COR-L47 (cell line): ENCODE measurements around the gene PTPRK.

ENCODE experiments used
- DNase-seq: peaks from one replicate; lab custom pipeline; 2025; lab: John Stamatoyannopoulos, UW

Gene PTPRK

GRCh38 chr6:128131036-128131435, 389.4 kb downstream of the PTPRK start:
- DNase-seq: no peak

GRCh38 chr6:128129679-128130078, 390.7 kb downstream of the PTPRK start:
- DNase-seq: no peak

- DNase-seq: no peak
Observed at GRCh38 chr6:128127650-128128049, 392.7 kb downstream of the PTPRK start.

DNA sequence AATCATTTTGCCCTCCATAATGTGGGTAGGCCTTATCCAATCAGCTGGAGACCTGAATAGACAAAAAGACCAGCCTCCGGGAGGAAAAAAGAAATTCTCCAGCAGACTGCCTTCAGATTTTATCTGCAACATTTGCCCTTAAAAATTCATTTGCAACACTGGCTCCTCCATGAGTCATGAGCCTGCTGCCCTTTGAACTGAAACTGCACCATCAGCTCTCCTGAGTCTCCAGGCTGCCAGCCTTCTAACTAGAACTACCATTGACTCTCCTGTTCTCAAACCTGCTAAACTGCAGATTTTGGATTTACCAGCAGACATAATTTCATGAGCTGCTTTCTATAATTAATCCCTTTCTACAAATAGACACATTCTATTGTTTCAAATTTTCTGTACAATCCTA, 395.7 kb downstream of the PTPRK start:
- no peak for DNase-seq

DNA sequence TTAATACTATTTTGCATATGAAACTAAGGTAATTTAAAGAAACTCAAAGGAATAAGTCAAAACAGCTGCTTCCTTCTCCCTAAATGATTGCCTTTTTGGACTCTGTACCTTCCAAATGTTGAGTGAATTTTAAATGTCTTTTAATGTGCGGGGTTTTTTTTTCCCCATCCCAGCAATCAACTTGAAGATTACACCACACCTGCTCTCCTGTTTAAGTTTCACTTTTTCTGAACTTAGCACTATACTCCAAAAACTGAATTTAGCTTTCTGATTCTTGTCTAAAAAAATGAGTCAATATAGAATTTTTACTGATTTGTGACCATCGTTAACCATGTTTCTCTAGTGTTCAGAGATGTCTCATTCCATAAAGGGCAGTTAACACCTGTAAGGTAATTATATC, 398.8 kb downstream of the PTPRK start:
- DNase-seq: no peak

GRCh38 chr6:128121190-128121589, 399.2 kb downstream of the PTPRK start:
- no peak for DNase-seq

GRCh38 chr6:128118401-128118800, 402.0 kb downstream of the PTPRK start:
- no peak for DNase-seq

GRCh38 chr6:128117916-128118315, 402.5 kb downstream of the PTPRK start:
- DNase-seq: no peak

DNA sequence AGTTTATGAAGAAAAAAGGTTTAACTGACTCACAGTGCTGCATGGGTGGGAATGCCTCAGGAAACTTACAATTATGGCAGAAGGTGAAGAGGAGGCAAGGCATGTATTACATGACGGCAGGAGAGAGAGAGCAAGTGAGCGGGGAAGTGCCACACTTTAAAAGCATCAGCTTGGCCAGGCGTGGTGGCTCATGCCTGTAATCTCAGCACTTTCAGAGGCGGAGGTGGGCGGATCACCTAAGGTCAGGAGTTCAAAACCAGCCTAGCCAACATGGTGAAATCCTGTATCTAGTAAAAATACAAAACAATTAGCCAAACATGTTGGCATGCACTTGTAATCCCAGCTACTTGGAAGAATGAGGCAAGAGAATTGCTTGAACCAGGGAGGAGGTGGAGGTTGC, 406.2 kb downstream of the PTPRK start:
- no peak for DNase-seq

- no peak for DNase-seq
Observed at GRCh38 chr6:128112494-128112893, 407.9 kb downstream of the PTPRK start.

GRCh38 chr6:128111096-128111495, 409.3 kb downstream of the PTPRK start:
- DNase-seq: no peak

DNA sequence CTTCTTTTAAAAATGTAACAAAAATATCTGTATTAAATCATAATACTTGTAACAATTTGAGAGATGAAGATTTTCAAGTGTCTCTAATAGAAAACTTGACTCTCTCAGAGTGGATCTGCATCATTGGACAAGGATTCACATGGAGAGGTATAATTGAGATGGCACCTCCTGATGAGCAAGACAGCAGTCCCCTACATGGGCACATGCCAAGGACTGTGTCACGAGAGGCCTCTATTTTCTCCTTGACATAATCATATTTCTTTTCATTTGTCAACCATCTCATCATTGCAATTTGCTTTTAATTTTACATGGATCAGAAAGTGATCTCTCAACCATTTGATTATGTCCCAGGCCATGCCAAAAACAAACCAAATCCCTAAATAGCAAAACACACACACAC, 412.7 kb downstream of the PTPRK start:
- no peak for DNase-seq

DNA sequence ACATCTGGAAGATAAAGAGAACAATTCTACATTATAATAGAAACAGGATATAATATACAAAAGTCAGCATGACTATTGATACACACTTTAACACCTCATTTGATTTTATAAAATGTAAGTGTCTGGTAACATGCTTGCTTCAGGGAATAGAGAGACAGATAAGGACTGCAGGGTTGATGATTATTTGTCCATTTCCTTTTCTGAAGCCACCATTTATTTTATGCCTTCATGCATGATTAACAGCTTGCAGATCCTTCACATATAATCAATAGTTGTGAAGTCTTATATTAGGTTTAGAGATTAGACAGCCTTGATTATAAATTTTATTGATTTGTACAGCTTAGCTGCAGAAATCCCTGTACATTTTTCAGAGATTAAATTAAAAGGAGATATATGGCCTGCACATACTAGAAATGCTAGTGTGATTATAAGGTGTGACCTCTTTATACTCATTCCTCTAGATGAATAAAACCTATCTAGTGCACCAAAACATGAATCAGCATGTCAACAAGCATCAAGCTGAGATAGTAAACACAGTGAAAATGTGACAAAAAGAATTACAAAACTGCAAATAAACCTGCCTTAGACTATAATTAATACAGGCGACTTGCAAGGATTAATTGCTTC, 420.7 kb downstream of the PTPRK start:
- DNase-seq: no peak

- DNase-seq: no peak
Observed at GRCh38 chr6:128098000-128098581, 422.3 kb downstream of the PTPRK start.

GRCh38 chr6:128097009-128097408, 423.4 kb downstream of the PTPRK start:
- no peak for DNase-seq

- DNase-seq: no peak
Observed at GRCh38 chr6:128095362-128095761, 425.0 kb downstream of the PTPRK start.

- no peak for DNase-seq
Observed at GRCh38 chr6:128079021-128079420, 441.4 kb downstream of the PTPRK start.

- DNase-seq: no peak
Observed at GRCh38 chr6:128078276-128078675, 442.1 kb downstream of the PTPRK start.

DNA sequence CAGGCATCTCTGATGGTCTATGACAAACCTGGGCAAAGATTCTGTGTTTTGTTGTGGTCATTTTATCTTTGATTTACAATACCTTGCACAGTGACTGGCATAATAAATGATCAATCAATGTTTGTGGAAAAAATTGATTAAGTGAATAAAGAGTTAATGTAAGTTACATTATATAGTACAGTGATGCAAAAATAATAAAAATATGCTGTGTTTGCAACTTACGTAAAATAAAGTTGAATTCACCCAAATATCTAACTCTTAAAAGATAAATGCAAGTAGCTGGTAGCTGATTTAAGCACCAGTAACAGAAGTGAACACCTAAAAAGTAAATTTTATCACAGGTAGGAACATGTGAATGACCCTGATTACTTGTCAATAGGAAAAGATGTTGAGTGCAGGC, 443.6 kb downstream of the PTPRK start:
- no peak for DNase-seq

GRCh38 chr6:128074567-128074966, 445.8 kb downstream of the PTPRK start:
- no peak for DNase-seq

DNA sequence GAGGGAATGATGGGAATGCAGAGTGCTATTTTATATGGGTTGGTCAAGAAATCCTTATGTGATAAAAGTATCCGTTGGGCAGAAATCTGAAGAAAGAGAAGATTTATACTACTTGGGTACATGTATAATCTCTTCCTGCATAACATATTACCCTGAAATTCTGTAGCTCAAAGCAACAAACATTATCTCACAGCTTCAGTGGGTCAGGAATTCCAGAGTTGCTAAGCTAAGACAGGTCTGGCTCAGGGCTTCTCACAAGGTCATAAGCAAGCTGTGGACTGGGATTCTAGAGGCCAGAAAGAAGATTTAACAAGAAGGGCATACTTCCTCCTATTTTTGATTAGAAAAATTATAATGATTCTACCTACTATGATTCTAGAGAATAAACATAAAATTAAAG, 447.0 kb downstream of the PTPRK start:
- DNase-seq: no peak

GRCh38 chr6:128071212-128071611, 449.2 kb downstream of the PTPRK start:
- no peak for DNase-seq

DNA sequence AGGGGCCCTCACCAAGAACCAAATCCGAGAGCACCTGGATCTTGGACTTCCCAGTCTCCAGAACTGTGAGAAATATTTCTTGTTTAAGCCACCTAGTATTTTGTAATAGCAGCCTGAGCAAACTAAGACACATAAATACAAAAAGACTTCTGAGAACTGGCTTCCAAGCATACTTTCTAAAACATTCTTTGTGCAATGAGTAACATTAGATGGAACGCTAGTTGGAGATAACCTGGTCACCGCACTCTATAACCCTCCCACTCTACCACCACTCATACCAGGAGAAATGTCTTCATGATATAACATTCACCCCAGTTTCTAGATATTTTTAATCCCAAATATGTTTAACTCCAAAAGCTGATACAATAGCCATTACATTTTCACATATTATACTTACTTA, 450.0 kb downstream of the PTPRK start:
- DNase-seq: no peak

DNA sequence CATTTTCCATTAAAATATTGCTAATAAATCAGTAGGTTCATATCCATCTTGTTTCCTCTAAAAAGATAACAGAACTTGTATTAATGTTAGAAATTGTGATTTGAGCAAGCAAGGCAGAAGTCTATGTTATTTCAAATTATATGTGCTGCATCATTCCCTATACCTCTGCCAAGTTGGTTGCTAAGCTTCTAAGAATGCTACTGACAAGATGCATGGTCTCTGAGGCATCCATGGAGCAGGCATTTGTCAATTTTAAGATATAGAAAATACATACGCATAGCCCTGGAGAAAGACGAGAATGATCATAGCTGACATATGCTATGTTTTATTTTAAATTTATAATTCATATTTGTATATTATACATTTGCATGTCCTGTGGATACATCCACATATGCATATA, 451.2 kb downstream of the PTPRK start:
- DNase-seq: no peak
